Measurements from ENCODE around the gene DOK6.

- TF ChIP-seq CTCF (IDR thresholded peaks at IDR 0.05; ENCODE audit: low read depth, low read length): no peak
- TF ChIP-seq EZH2phosphoT487 (IDR thresholded peaks at IDR 0.05; ENCODE audit: low read depth): no peak
These were observed 3.6 kb upstream of the DOK6 start for GRCh38 chr18:69397096-69397495.

All from OCI-LY3 (cell line).